Neural progenitor cell (in vitro differentiated cells): ENCODE measurements around the gene NEDD4. TPM values are rescaled to one million over a fixed set of nuclear protein-coding genes. Genes with fewer than 3 reads are reported as not detected.

ENCODE experiments used
- DNase-seq: peaks from one replicate; pipeline ENCODE4 v3.0.0-alpha.2; 2016; ENCODE audit warnings: low spot score
- H2AFZ ChIP-seq: fragments of 200-600 bp; sonication (generic); replicated peaks from 2 replicates; pipeline ENCODE4 v1.6.1; 2016; ENCODE audit warnings: antibody characterized with exemption
- H3F3A ChIP-seq: fragments of 200-600 bp; sonication (generic); 2 replicates; pipeline ENCODE4 v1.6.1; 2016; ENCODE audit warnings: antibody characterized with exemption, low read depth
- H3K27ac ChIP-seq: fragments of 200-600 bp; sonication (generic); 2 replicates; pipeline ENCODE4 v1.5.1; 2016; ENCODE audit warnings: mild to moderate bottlenecking
- H3K27me3 ChIP-seq: fragments of 200-600 bp; sonication (generic); 2 replicates; pipeline ENCODE4 v1.6.1; 2016; ENCODE audit warnings: mild to moderate bottlenecking, moderate library complexity
- H3K36me3 ChIP-seq: fragments of 200-600 bp; sonication (generic); 2 replicates; pipeline ENCODE4 v1.5.1; 2016
- H3K4me1 ChIP-seq: fragments of 200-600 bp; sonication (generic); 2 replicates; pipeline ENCODE4 v1.6.1; 2016; ENCODE audit warnings: mixed run types
- H3K4me2 ChIP-seq: fragments of 200-600 bp; sonication (generic); 2 replicates; pipeline ENCODE4 v1.6.1; 2016
- H3K4me3 ChIP-seq: fragments of 200-600 bp; sonication (generic); 2 replicates; pipeline ENCODE4 v1.5.1; 2016
- H3K79me2 ChIP-seq: fragments of 200-600 bp; sonication (generic); 2 replicates; pipeline ENCODE4 v1.6.1; 2016; ENCODE audit warnings: low read depth
- H3K9ac ChIP-seq: fragments of 200-600 bp; sonication (generic); 2 replicates; pipeline ENCODE4 v1.6.1; 2016
- H3K9me3 ChIP-seq: fragments of 200-600 bp; sonication (generic); 2 replicates; pipeline ENCODE4 v1.5.1; 2016; ENCODE audit warnings: low read depth
- H4K20me1 ChIP-seq: fragments of 200-600 bp; sonication (generic); 2 replicates; pipeline ENCODE4 v1.6.1; 2016; ENCODE audit warnings: low read depth
- H3K27ac Mint-ChIP-seq: 3 replicates; pipeline ENCODE4 v1.8.0; 2021; ENCODE audit warnings: mixed read lengths
- H3K27me3 Mint-ChIP-seq: 2 replicates; pipeline ENCODE4 v1.8.0; 2022; ENCODE audit warnings: low read depth, mild to moderate bottlenecking, inconsistent platforms, moderate library complexity, mixed read lengths; ENCODE audit not compliant: insufficient read depth
- H3K36me3 Mint-ChIP-seq: 3 replicates; pipeline ENCODE4 v1.8.0; 2021; ENCODE audit warnings: mixed read lengths
- H3K4me1 Mint-ChIP-seq: 3 replicates; pipeline ENCODE4 v1.8.0; 2021; ENCODE audit warnings: mixed read lengths
- H3K4me3 Mint-ChIP-seq: 3 replicates; pipeline ENCODE4 v1.8.0; 2021; ENCODE audit warnings: mild to moderate bottlenecking, moderate library complexity, mixed read lengths
- H3K9me3 Mint-ChIP-seq: 3 replicates; pipeline ENCODE4 v1.8.0; 2020; ENCODE audit warnings: mixed read lengths
- CTCF ChIP-seq: fragments of 200-600 bp; sonication (generic); IDR thresholded peaks from 2 replicates; pipeline ENCODE4 v1.5.1; 2017; ENCODE audit warnings: antibody characterized with exemption, mild to moderate bottlenecking
- EZH2 ChIP-seq: fragments of 200-600 bp; sonication (generic); IDR thresholded peaks from 2 replicates; pipeline ENCODE4 v1.6.1; 2017; ENCODE audit warnings: antibody characterized with exemption, mild to moderate bottlenecking, moderate library complexity
- EZH2phosphoT487 ChIP-seq: fragments of 200-600 bp; sonication (generic); IDR thresholded peaks from 2 replicates; pipeline ENCODE4 v1.6.1; 2017; ENCODE audit warnings: antibody characterized with exemption
- total RNA-seq: library from RNA; depleted of rRNA; stranded (reverse); fragments of >200 nt; gene quantifications from 2 replicates; pipeline ENCODE4 v1.2.3, GENCODE V29; 2015; ENCODE audit warnings: low replicate concordance

The NEDD4 gene
- total RNA-seq, 1 donor from 2014 or later: 36.7 TPM

GRCh38 chr15:55917881-55918296 is 75.5 kb downstream of the NEDD4 start:
- Mint-ChIP-seq H3K36me3 (no peaks in the 10 kb centered on the region), H3K27me3 (no peaks in the 10 kb centered on the region), H3K27ac (no peak overlapping the region), H3K4me1 (peaks cover 11% of the 10 kb centered on the region), H3K4me3 (no peak overlapping the region), H3K9me3 (no peaks in the 10 kb centered on the region)
- H3K9me3 ChIP-seq: no peaks in the 10 kb centered on the region
- TF ChIP-seq EZH2 (no peak), CTCF (peak; percentile 63)
- no peaks in the 10 kb centered on the region for H4K20me1 ChIP-seq
- no peaks in the 10 kb centered on the region for H3K4me1 ChIP-seq
- H3K79me2 ChIP-seq: no peaks in the 10 kb centered on the region
- H3K4me3 ChIP-seq: no peak overlapping the region
- no peak overlapping the region for H3K27ac ChIP-seq
- H3K9ac ChIP-seq: no peak overlapping the region
- H3F3A ChIP-seq: no peaks in the 10 kb centered on the region
- no peak overlapping the region for H3K4me2 ChIP-seq
- H3K27me3 ChIP-seq: no peaks in the 10 kb centered on the region
- no peak overlapping the region for H2AFZ ChIP-seq
- no peaks in the 10 kb centered on the region for H3K36me3 ChIP-seq
- DNase-seq: peak; percentile 18

DNA sequence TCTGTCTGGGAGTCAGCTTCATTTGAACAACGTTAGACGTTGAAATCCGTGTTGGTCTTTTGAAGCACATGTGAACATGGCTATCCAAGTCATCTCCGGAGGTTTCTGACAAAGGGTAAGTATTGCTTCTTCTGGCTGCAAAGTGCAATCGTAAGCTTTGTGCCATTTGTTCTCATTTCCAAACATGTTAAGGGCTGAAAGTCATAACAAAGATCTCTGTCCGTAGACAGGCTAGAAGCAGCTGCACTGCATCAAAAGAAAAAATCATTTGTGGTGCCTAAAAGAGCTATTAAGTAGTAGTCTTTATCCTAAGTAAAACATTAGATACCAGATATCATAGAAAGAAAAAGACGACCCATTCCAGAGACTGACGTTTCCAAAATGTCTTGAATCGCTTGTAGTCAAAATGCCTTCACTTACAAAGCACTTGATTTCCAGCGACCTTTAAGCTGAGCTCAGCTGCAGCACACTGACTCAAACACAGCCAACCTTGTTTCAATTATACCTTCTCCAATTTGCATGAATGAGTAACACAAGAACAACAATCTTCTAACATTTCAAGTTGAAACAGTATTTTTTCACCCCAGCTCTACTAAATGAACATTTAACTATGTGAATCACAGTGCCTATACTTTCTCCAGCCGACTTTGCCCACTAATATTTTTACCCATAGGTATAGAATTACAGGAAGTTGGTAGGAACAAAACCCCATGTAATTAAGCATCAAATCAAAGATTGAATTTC is 76.6 kb downstream of the NEDD4 start:
- no peak for TF ChIP-seq EZH2phosphoT487
- no peak for TF ChIP-seq CTCF
- no peak for TF ChIP-seq EZH2
- Histone ChIP-seq H3K79me2 (no peaks in the 10 kb centered on the region), H2AFZ (no peak overlapping the region), H3K9ac (no peak overlapping the region), H3K27ac (no peak overlapping the region), H3K9me3 (no peaks in the 10 kb centered on the region), H3K27me3 (no peaks in the 10 kb centered on the region), H3K4me1 (no peaks in the 10 kb centered on the region), H3K4me3 (no peak overlapping the region), H3K36me3 (no peaks in the 10 kb centered on the region), H3K4me2 (no peak overlapping the region), H4K20me1 (no peaks in the 10 kb centered on the region), H3F3A (no peaks in the 10 kb centered on the region)
- Mint-ChIP-seq H3K27ac (no peak overlapping the region), H3K36me3 (no peaks in the 10 kb centered on the region), H3K4me3 (no peak overlapping the region), H3K4me1 (peaks cover 11% of the 10 kb centered on the region), H3K9me3 (no peaks in the 10 kb centered on the region), H3K27me3 (no peaks in the 10 kb centered on the region)
- DNase-seq: peak; percentile 4

DNA sequence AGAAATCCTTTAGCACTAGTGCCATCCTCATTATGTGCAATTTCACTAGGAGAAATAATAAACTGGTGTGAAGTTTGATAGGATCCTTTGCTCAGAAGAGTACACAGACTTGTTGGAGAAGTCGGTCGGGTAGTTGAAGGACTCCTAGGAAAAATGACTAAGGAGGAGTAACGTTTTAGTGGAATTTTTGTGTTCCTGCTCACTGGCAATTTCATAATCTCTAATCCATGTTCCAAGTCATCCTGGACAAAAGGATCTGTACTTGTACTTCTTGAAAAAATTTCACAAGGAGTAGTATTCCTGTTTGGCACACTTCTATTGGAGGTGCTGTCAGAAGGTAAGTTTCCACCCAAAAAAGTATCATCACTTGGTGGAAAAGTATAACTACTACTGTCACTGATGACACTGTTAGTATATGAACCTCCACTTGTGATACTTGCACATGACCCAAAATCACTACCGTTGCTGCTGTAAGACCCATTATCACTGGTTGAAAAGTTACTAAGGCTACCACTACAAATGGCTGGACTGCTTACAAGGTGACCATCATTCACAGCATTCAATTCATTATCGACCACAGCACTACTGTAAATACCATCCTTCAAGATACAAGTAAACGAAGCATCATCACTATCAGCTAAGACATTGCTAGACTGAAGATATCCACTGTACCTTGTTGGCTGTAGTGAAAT is 77.4 kb downstream of the NEDD4 start:
- Histone ChIP-seq H3F3A (no peaks in the 10 kb centered on the region), H3K4me3 (no peak overlapping the region), H3K79me2 (no peaks in the 10 kb centered on the region), H3K4me2 (no peak overlapping the region), H3K9me3 (no peaks in the 10 kb centered on the region), H2AFZ (no peak overlapping the region), H3K9ac (no peak overlapping the region), H4K20me1 (no peaks in the 10 kb centered on the region), H3K27ac (no peak overlapping the region), H3K36me3 (no peaks in the 10 kb centered on the region), H3K27me3 (no peaks in the 10 kb centered on the region), H3K4me1 (no peaks in the 10 kb centered on the region)
- TF ChIP-seq EZH2: no peak
- no peak for TF ChIP-seq EZH2phosphoT487
- TF ChIP-seq CTCF: no peak
- Mint-ChIP-seq H3K27me3 (no peaks in the 10 kb centered on the region), H3K4me3 (no peak overlapping the region), H3K9me3 (no peaks in the 10 kb centered on the region), H3K27ac (no peak overlapping the region), H3K4me1 (peaks cover 11% of the 10 kb centered on the region), H3K36me3 (no peaks in the 10 kb centered on the region)
- no peak for DNase-seq
